GM12878 (cell line): ENCODE measurements around the gene ZNF653. TPM values are rescaled to one million over a fixed set of nuclear protein-coding genes. Genes with fewer than 3 reads are reported as not detected.
A peak's percentile ranks its signal among the peaks of the same experiment; 100 is the strongest.

ENCODE experiments used
- ATAC-seq: fragments of 200-7000 bp; cut with Tn5 transposase; 3 replicates; pipeline ENCODE4 v1.9.1; 2020; ENCODE audit warnings: mild to moderate bottlenecking, moderate library complexity
- BruUV-seq: library from RNA; stranded (reverse); fragments of 400-500 nt; replicated peaks from 2 replicates; lab custom pipeline; 2021; lab: Mats Ljungman, UMichigan
- CTCF ChIA-PET: fragments of 300-600 bp; sonication (Branson Sonifier 250); formaldehyde crosslinking; extraction: SDS; loops from one replicate; lab custom pipeline; 2021; ENCODE audit warnings: inconsistent platforms; lab: Yijun Ruan, JAX
- POLR2A ChIA-PET: fragments of 350-600 bp; formaldehyde crosslinking; extraction: SDS; loops from one replicate; lab custom pipeline; 2021; ENCODE audit warnings: inconsistent platforms; lab: Charles Lee
- RAD21 ChIA-PET: fragments of 300-600 bp; sonication (Branson Sonifier 250); formaldehyde crosslinking; loops from one replicate; lab custom pipeline; 2023; ENCODE audit warnings: antibody characterized with exemption; ENCODE audit not compliant: unreplicated experiment; lab: Charles Lee
- SMC1A ChIA-PET: fragments of 300-600 bp; sonication (Branson Sonifier 250); formaldehyde crosslinking; loops from one replicate; lab custom pipeline; 2023; ENCODE audit not compliant: unreplicated experiment, uncharacterized antibody; lab: Charles Lee
- DNase-seq: peaks from one replicate; pipeline ENCODE4 v3.0.0-alpha.2; 2011; ENCODE audit warnings: low read depth, low spot score
- FAIRE-seq: peaks from 3 replicates; lab custom pipeline; 2011; peaks lifted over from hg19 to GRCh38; lab: Jason Lieb, UNC
- H2AFZ ChIP-seq: 2 replicates; pipeline ENCODE4 v1.6.0; 2011; ENCODE audit warnings: low read depth, low read length, control low read depth; ENCODE audit not compliant: control insufficient read depth
- H3K27ac ChIP-seq: 2 replicates; pipeline ENCODE4 v1.5.1; 2011; ENCODE audit warnings: control low read depth; ENCODE audit not compliant: control insufficient read depth, insufficient read depth
- H3K27me3 ChIP-seq, 2 experiments: replicated peaks in 1 of 2; 2 replicates each; pipeline versions ENCODE4 v1.6.0 to v1.6.1; 2011; ENCODE audit warnings: low read length in 1 of 2; ENCODE audit not compliant: control insufficient read depth in 2 of 2, insufficient read depth in 2 of 2
- H3K36me3 ChIP-seq, 2 experiments: 2 replicates each; pipeline ENCODE4 v1.5.1; 2011; ENCODE audit warnings: low read length in 1 of 2; ENCODE audit not compliant: control insufficient read depth in 2 of 2, insufficient read depth in 2 of 2
- H3K4me1 ChIP-seq: 2 replicates; pipeline ENCODE4 v1.6.1; 2011; ENCODE audit warnings: mild to moderate bottlenecking, low read length, moderate library complexity, mixed read lengths; ENCODE audit not compliant: control insufficient read depth, insufficient read depth
- H3K4me2 ChIP-seq: 2 replicates; pipeline ENCODE4 v1.6.0; 2011; ENCODE audit warnings: control low read depth; ENCODE audit not compliant: control insufficient read depth, insufficient read depth
- H3K4me3 ChIP-seq: fragments of 200-600 bp; sonication (generic); 2 replicates; pipeline ENCODE4 v1.5.1; 2016
- H3K79me2 ChIP-seq: 2 replicates; pipeline ENCODE4 v1.6.0; 2011; ENCODE audit warnings: low read length; ENCODE audit not compliant: control insufficient read depth, insufficient read depth
- H3K9ac ChIP-seq: 2 replicates; pipeline ENCODE4 v1.8.0; 2011; ENCODE audit warnings: low read length, control low read depth, mixed read lengths; ENCODE audit not compliant: control insufficient read depth, insufficient read depth
- H3K9me3 ChIP-seq: replicated peaks from 3 replicates; pipeline ENCODE4 v1.5.1; 2011; ENCODE audit warnings: mild to moderate bottlenecking, low read length; ENCODE audit not compliant: control insufficient read depth, insufficient read depth
- H4K20me1 ChIP-seq: 2 replicates; pipeline ENCODE4 v1.6.0; 2011; ENCODE audit not compliant: control insufficient read depth, insufficient read depth
- ASH2L ChIP-seq: fragments of 300-600, 200-600 bp; sonication (generic); IDR thresholded peaks from 2 replicates; pipeline ENCODE4 v1.6.1; 2017; ENCODE audit warnings: low read depth, mild to moderate bottlenecking, borderline replicate concordance
- BCL11A ChIP-seq: IDR thresholded peaks from 2 replicates; pipeline ENCODE4 v1.6.1; 2011; ENCODE audit warnings: low read depth, low read length
- BCL3 ChIP-seq: IDR thresholded peaks from 2 replicates; pipeline ENCODE4 v1.6.1; 2011; ENCODE audit warnings: borderline replicate concordance, low read depth, mild to moderate bottlenecking, moderate library complexity, low read length; ENCODE audit not compliant: insufficient read depth, poor library complexity, severe bottlenecking
- BMI1 ChIP-seq: fragments of 450-650 bp; IDR thresholded peaks from 2 replicates; pipeline ENCODE4 v1.6.1; 2016; ENCODE audit warnings: mild to moderate bottlenecking, moderate library complexity, borderline replicate concordance
- GATAD2B ChIP-seq: fragments of 450-650 bp; conservative IDR thresholded peaks from 2 replicates; pipeline ENCODE4 v1.6.1; 2017; ENCODE audit warnings: low read depth, mild to moderate bottlenecking, moderate library complexity
- HDAC2 ChIP-seq: fragments of 200-600 bp; sonication (generic); IDR thresholded peaks from 2 replicates; pipeline ENCODE4 v1.6.1; 2017
- IKZF1 ChIP-seq: fragments of 450-650 bp; conservative IDR thresholded peaks from 2 replicates; pipeline ENCODE4 v1.6.1; 2017; ENCODE audit warnings: antibody characterized with exemption, mild to moderate bottlenecking
- IRF3 ChIP-seq: fragments of 450-650 bp; IDR thresholded peaks from 2 replicates; pipeline ENCODE4 v1.6.1; 2014; ENCODE audit warnings: mild to moderate bottlenecking
- IRF5 ChIP-seq: fragments of 450-650 bp; IDR thresholded peaks from 2 replicates; pipeline ENCODE4 v1.6.1; 2017; ENCODE audit warnings: borderline replicate concordance
- MTA2 ChIP-seq: fragments of 450-650 bp; IDR thresholded peaks from 2 replicates; pipeline ENCODE4 v1.6.1; 2016; ENCODE audit warnings: low read depth, mild to moderate bottlenecking, moderate library complexity
- MXI1 ChIP-seq: fragments of 150-350 bp; IDR thresholded peaks from 2 replicates; pipeline ENCODE4 v1.6.1; 2011; ENCODE audit warnings: low read depth, mild to moderate bottlenecking, inconsistent platforms, low read length, improper control_type of control experiment
- NFYB ChIP-seq: IDR thresholded peaks from 2 replicates; pipeline ENCODE4 v1.6.1; 2011; ENCODE audit warnings: low read depth, mild to moderate bottlenecking, low read length, improper control_type of control experiment, moderate library complexity; ENCODE audit not compliant: insufficient read depth
- NR2F1 ChIP-seq: fragments of 450-650 bp; conservative IDR thresholded peaks from 2 replicates; pipeline ENCODE4 v1.6.1; 2017; ENCODE audit warnings: mild to moderate bottlenecking
- RAD21 ChIP-seq: IDR thresholded peaks from 2 replicates; pipeline ENCODE4 v1.6.1; 2011; ENCODE audit warnings: mild to moderate bottlenecking, low read depth, low read length, moderate library complexity; ENCODE audit not compliant: insufficient read depth
- SIN3A ChIP-seq: IDR thresholded peaks from 2 replicates; pipeline ENCODE4 v1.6.1; 2012; ENCODE audit warnings: low read depth, low read length, improper control_type of control experiment
- SREBF1 ChIP-seq: IDR thresholded peaks from 2 replicates; pipeline ENCODE4 v1.6.1; 2012; ENCODE audit warnings: mild to moderate bottlenecking, low read length
- SRF ChIP-seq, 2 experiments: IDR thresholded peaks; 2 replicates each; pipeline ENCODE4 v1.6.1; 2011; ENCODE audit warnings: low read depth in 2 of 2, low read length in 2 of 2, mild to moderate bottlenecking in 1 of 2, moderate library complexity in 1 of 2
- ZNF217 ChIP-seq: fragments of 450-650 bp; IDR thresholded peaks from 2 replicates; pipeline ENCODE4 v1.6.1; 2017; ENCODE audit warnings: antibody characterized with exemption, mild to moderate bottlenecking
- ZZZ3 ChIP-seq: IDR thresholded peaks from 2 replicates; pipeline ENCODE4 v1.6.1; 2011; ENCODE audit warnings: low read depth; ENCODE audit not compliant: control insufficient read depth, insufficient read length
- WGBS: methylation state at CpG from one replicate; pipeline ENCODE4 v1.1.6; 2016; ENCODE audit warnings: low lambda C conversion rate; ENCODE audit not compliant: insufficient replicate concordance, insufficient coverage; ENCODE audit errors: missing lambda C conversion rate; 5-methylcytosine and 5-hydroxymethylcytosine counted together
- in situ Hi-C: fragments of 300-500 bp; cut with MboI; formaldehyde crosslinking; loops from 9 replicates; pipeline ENCODE4 v1.14.3; 2018; ENCODE audit warnings: mixed read lengths
- intact Hi-C: fragments of 100-400 bp; cut with micrococcal nuclease; formaldehyde crosslinking; loops from one replicate; pipeline ENCODE4 v1.14.2; 2022; ENCODE audit not compliant: unreplicated experiment
- polyA plus RNA-seq, 11 experiments: library from polyadenylated mRNA; depleted of rRNA in 4 of 11; unstranded in 6 of 11; stranded (reverse) in 5 of 11; fragments of >200 nt; fragmentation: Nextera tagmentation in 4 of 11; fragmentation: Illumina TruSeq in 1 of 11; extraction: Ambion mirVana in 4 of 11; extraction: Trizol in 1 of 11; gene quantifications; 1 replicate in 1 of 11; 2 replicates in 10 of 11; pipeline versions ENCODE4 v1.2.1 to v1.2.3, GENCODE V29; 2011 to 2016; ENCODE audit warnings: inconsistent platforms in 2 of 11, missing spikeins in 2 of 11, low read depth in 1 of 11
- total RNA-seq, 4 experiments: library from RNA; depleted of rRNA in 3 of 4; stranded (reverse); fragments of >200 nt in 3 of 4; fragmentation: Illumina TruSeq in 1 of 4; extraction: Trizol in 1 of 4; gene quantifications; 2 replicates each; pipeline versions ENCODE4 v1.2.1 to v1.2.3, GENCODE V29; 2013 to 2021

ZNF653 gene
- total and polyA plus RNA-seq, 10 of the 15 experiments (the other 5 are each of a cell fraction or from before 2014, with no cell fraction given) = 2.2 to 13.2 (median 6.7) TPM; not detected in 2

GRCh38 chr19:11535792-11536595 lies 30.4 kb upstream of the ZNF653 start (continued):
- no peak for TF ChIP-seq BCL11A
- no peak for TF ChIP-seq BCL3
- no peak for TF ChIP-seq BMI1
- TF ChIP-seq SIN3A = no peak
- peak; percentile 97 for TF ChIP-seq ZNF217
- TF ChIP-seq NR2F1 = peak; percentile 59
- TF ChIP-seq IKZF1 = peak; percentile 62
- 0 out of 2 replicates have a peak, but pooled peaks have one; percentile 55 for TF ChIP-seq GATAD2B
- TF ChIP-seq MXI1 = 0 out of 2 replicates have a peak, but pooled peaks have one; percentile 29
- no peak for TF ChIP-seq IRF3

- no TSS peak for BruUV-seq
- FAIRE-seq = no peak
- no peak for TF ChIP-seq SRF (IDR thresholded peaks at IDR 0.05; ENCODE audit: low read depth in 2 of 2, low read length in 2 of 2)
- TF ChIP-seq HDAC2 = no peak
- no peak for TF ChIP-seq IRF3
- TF ChIP-seq NFYB = no peak
- no peak for TF ChIP-seq ZZZ3
- TF ChIP-seq IRF5 = no peak
- no peak for TF ChIP-seq SREBF1
- no peak for TF ChIP-seq MTA2
- no peak for TF ChIP-seq ASH2L
- TF ChIP-seq RAD21 = no peak
Measured at GRCh38 chr19:11534948-11535347, 29.3 kb upstream of the ZNF653 start.

More at GRCh38 chr19:11534948-11535347, 29.3 kb upstream of the ZNF653 start:
- ChIA-PET RAD21 (no interaction called here), SMC1A (no interaction called here), POLR2A (interaction anchor here (1.4 kb wide), 1 partner anchor 26 kb away, joined by 3 read pairs; no protein-coding TSS in a partner anchor), CTCF (interaction anchor here (1.0 to 1.2 kb wide), 2 partner anchors 17 to 157 kb away, joined by 3 read pairs; no protein-coding TSS in a partner anchor)
- H4K20me1 ChIP-seq = no peaks in the 10 kb centered on the region
- no peak overlapping the region for H3K4me3 ChIP-seq
- H3K27ac ChIP-seq = no peak overlapping the region
- H3K4me1 ChIP-seq = peaks cover 4% of the 10 kb centered on the region
- no peaks in the 10 kb centered on the region for H3K36me3 ChIP-seq
- no peaks in the 10 kb centered on the region for H3K79me2 ChIP-seq
- intact Hi-C loops = no loop called here
- no peak overlapping the region for H3K9ac ChIP-seq
- 41% methylated on average over 5 of the region's 5 CpGs for WGBS
- in situ Hi-C loops = no loop called here
- H3K4me2 ChIP-seq = no peak overlapping the region
- no peak overlapping the region for H2AFZ ChIP-seq
- H3K27me3 ChIP-seq = no peaks in the 10 kb centered on the region
- DNase-seq (no peak), ATAC-seq (no peak)
- no peaks in the 10 kb centered on the region for H3K9me3 ChIP-seq
